NOMO-1 (cell line): Measurements from ENCODE around the gene EPB41L1.

Source experiments
- DNase-seq, 2 experiments: peaks; one replicate each; lab custom pipeline; 2025; ENCODE audit not compliant: unreplicated experiment in 2 of 2; lab: John Stamatoyannopoulos, UW

EPB41L1 gene

GRCh38 chr20:36218380-36219064, 64.0 kb downstream of the EPB41L1 start:
- DNase-seq, result no peak

GRCh38 chr20:36219671-36220220, 65.2 kb downstream of the EPB41L1 start:
- no peak for DNase-seq

- no peak for DNase-seq
Observed at GRCh38 chr20:36225666-36226065, 71.1 kb downstream of the EPB41L1 start.

DNA sequence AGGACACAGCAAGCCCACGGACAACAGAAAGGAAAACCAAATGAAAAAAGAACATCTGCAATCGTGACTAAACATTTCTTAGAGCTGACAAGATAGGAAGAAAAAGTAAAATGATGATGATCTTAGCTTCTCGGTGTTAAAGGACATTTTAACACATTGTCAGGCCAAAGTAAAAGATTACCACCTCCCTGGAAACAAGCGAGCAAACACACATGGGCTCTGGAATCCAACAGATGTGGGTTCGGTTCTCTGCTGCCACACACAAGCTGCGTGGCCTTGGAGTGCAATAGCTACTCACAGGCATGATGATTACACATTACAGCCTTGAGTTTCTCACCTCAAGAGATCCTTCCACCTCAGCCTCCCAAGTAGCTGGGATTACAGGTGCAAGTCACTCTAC, 74.2 kb downstream of the EPB41L1 start:
- no peak for DNase-seq

DNA sequence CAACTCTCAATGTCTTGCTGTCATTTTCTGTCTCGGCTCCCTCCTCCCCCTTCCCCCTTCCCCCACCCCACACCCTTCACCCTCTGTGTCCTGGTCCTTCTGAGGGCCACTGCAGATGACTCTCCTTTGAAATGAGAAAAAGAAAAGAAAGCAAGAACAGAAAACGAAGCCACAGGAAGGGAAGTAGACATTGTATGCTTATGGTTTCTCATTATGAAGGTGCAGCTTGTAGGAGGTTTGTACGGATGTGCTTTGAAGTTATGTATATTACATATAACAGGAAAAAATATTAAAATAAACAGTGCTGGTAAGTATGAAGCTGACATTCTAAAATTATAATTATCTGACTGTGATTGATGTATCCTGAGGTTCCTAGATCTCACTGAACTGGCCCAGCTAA, 75.5 kb downstream of the EPB41L1 start:
- DNase-seq, result no peak

- no peak for DNase-seq
Observed at GRCh38 chr20:36231331-36231730, 76.8 kb downstream of the EPB41L1 start.

- DNase-seq, result no peak
Observed at GRCh38 chr20:36234771-36235320, 80.3 kb downstream of the EPB41L1 start.

- DNase-seq, result peak; percentile 71 to 78
Observed at GRCh38 chr20:36235892-36236785, 81.6 kb downstream of the EPB41L1 start, which contains the start of gene AAR2. Gene AAR2 (plus strand): TSS chr20:36236478. CDS start chr20:36239869, 3,391 bp downstream.

DNA sequence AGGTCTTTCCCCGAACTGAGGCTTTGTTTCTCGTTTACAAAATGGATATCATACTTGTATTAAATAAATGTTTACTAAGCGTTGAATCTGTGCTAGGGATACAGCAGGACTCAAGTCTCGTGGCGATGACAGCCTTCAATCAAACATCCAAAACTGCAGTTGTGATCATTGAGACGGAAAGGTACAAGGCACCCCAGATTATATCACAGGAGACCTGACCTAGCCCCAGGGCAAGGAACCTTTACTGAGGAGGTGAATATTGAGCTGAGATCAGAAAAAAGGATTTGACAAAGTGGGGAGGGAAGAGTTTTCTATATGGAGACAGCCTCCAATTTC, 82.2 kb downstream of the EPB41L1 start:
- no peak for DNase-seq

GRCh38 chr20:36237477-36237876, 82.9 kb downstream of the EPB41L1 start:
- DNase-seq, result no peak

- DNase-seq, result no peak
Observed at GRCh38 chr20:36238153-36238552, 83.6 kb downstream of the EPB41L1 start.

DNA sequence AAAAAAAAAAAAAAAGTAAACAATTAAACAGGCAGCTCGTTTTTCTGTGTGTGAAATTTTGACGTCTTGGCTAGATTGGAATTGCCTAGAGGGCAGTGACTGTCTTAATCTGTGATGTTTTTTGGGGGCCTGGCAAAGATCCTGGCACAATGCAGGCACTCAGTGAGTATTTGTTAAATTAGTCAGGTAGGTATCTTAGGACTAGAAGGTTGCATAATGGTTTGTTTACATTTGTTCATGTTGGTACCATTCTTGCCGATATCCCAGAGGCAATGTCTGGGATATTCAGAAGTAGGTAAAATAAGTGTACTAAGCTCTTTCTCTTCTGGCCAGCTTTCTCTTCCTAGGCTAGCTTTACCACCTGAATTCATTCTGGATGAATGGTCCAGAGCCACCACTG, 84.2 kb downstream of the EPB41L1 start:
- DNase-seq, result no peak

GRCh38 chr20:36240076-36240475, 85.5 kb downstream of the EPB41L1 start:
- no peak for DNase-seq

- no peak for DNase-seq
Observed at GRCh38 chr20:36241678-36242077, 87.1 kb downstream of the EPB41L1 start.

DNA sequence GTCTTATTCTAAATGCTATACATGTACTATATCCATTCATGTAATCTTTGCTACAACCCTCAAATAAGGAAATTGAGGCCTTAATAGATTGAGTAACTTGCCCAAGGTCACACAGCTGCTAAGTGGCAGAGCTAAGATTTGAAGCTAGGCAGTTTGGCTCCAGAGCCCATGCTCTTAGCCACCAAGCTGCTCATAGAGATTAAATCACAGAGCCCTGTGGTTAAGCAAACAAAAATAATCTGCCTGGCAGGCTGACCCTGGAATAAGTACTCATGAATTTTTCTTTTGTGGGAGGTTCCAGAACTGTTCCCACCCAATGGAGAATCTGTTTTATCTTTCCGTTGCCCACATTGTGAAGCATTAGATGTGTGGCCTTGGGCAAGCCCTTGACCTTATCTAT, 89.2 kb downstream of the EPB41L1 start:
- DNase-seq, result no peak

DNA sequence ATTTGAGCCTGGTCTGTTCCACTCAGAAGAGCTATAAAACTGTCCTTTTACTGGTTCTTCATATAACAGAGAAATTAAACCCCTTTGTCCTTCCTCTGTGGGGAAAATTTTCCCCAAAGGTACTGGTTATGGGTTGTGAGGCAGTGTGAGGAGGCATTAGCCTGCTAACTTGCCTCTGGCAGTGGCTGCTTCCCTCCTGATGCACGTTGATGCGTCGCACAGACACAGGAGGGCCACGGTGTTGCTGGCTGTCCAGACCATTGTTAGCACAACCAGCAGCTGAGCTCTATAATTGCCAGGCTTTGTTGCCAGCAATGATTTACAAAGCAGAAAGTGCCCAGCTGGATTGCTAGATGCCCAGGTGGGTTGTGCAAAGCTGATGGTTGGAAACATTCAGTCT, 91.9 kb downstream of the EPB41L1 start:
- no peak for DNase-seq

DNA sequence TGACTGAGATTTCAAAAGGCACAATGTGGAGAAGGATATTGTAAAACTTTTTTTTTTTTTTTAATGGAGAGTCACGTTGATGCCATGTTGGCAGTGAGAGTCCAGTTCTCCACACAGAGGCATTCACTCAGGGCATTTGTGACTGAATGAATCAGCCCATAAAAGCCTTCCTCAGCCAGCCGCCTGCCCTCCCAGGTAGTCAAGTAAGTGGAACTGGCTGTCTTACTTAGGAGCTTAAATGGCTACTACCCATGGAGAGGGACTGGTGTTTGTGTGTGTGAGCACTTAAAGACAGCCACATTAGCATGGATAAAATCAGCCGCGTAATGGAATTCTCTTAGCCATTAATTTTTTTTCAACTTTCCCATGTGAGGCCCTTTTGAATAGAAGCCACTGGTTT, 94.3 kb downstream of the EPB41L1 start:
- DNase-seq, result no peak

DNA sequence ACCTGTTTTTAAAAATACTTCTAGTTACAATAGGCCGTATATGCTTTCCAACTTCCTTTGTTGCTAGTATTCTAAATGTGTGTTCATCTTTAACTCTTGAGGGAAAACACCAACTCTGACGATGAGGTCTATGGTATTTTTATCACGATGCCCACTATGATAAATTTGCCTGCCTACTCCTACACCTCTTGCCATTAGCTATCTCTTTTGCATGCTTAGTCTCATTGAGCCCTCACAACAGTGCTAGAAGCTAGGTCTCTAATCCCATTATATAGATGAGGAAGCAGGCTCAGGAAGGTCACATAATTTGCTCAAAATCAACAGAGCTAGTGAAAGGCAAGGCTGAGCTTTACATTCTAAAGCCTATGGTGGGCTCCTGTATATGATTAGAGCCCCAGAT, 94.9 kb downstream of the EPB41L1 start:
- DNase-seq, result no peak

DNA sequence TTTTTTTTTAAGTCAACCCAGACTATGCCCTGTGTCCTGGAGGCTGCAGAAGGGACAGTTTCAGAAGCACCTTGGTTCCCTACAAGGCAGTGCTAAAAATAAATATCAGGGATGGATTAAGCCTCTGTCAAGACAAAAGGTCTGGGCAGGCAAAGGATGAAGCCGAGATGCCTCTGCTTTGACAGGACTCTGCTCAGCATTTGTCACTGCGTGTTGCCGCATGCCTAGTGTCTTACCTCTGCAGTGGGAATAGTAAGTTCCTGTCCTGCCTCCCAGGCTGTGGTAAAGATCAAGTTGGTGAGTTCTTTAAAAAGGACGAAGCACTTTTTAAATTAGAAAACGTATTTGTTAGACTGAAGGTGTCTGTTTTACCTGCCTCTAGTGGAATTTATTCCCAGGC, 96.9 kb downstream of the EPB41L1 start:
- DNase-seq, result no peak

- DNase-seq, result no peak
Observed at GRCh38 chr20:36252511-36252910, 98.0 kb downstream of the EPB41L1 start.

- no peak for DNase-seq
Observed at GRCh38 chr20:36253036-36253435, 98.5 kb downstream of the EPB41L1 start.

GRCh38 chr20:36254076-36254475, 99.5 kb downstream of the EPB41L1 start:
- no peak for DNase-seq
